ENCODE results near the gene FIBP.
A peak's percentile ranks its signal among the peaks of the same experiment; 100 is the strongest.

The FIBP gene

DNA sequence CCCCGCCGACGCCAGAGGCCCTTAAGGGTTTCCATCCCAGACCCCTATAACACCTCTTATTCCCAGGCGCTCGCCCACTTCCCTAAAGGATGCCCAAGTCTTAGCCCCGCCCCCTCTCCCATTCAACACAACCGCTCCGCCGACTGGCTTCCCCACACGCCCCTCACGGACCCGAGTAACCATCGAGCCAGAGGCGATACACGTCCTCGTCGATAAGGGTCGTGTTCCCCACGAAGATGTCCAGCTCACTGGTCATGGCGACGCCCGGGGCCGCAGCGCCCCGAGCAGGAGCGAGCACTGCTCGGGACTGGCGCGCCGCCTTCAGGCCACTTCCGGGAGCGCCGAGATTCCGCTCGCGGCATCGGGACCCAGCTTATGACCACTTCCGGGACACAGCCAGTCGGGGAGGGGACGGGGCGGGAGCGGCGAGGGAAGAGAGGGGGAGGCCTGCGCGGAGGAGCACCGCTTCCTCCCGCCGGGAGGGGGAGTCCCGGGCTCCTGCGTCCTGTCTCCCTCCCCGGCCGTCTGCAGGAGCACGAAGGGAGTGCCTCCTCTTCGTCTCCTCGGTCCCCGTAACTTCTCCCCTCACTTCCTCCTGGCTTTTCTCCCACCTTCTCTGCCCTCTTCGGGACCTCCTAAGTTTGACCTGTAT lies at the start of gene FIBP:
Gene FIBP, minus strand, starts transcription at position 309 of the 652 bp plus-strand sequence. Its CDS starts 53 bp downstream, at position 256.
- in situ Hi-C loops (cut with MboI; ENCODE audit: low pct_unique_long_range_greater_than_20kb, low sequenced_read_pairs): no loop called here
- peak; percentile 95 for DNase-seq

GRCh38 chr11:65937766-65938165 lies 49.5 kb upstream of the FIBP start:
- no peak for DNase-seq
- in situ Hi-C loops (cut with MboI; ENCODE audit: low pct_unique_long_range_greater_than_20kb, low sequenced_read_pairs): no loop called here

GRCh38 chr11:65934014-65934413 lies 45.7 kb upstream of the FIBP start:
- no peak for DNase-seq
- in situ Hi-C loops (cut with MboI; ENCODE audit: low pct_unique_long_range_greater_than_20kb, low sequenced_read_pairs): no loop called here

DNA sequence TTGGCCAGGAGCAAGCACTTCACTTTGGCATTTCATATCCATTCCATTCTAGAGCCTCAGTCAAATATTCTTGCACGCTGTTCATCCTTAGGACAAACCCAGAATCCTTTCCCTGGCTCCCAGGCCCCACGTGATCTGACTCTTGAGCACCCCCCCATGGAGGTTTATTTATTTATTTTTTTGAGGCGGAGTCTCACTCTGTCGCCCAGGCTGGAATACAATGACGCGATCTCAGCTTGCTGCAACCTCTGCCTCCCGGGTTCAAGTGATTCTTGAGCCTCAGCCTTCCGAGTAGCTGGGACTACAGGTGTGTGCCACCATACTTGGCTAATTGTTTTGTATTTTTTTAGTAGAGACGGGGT lies 44.3 kb upstream of the FIBP start:
- DNase-seq: peak; percentile 40
- in situ Hi-C loops (cut with MboI; ENCODE audit: low pct_unique_long_range_greater_than_20kb, low sequenced_read_pairs): no loop called here

DNA sequence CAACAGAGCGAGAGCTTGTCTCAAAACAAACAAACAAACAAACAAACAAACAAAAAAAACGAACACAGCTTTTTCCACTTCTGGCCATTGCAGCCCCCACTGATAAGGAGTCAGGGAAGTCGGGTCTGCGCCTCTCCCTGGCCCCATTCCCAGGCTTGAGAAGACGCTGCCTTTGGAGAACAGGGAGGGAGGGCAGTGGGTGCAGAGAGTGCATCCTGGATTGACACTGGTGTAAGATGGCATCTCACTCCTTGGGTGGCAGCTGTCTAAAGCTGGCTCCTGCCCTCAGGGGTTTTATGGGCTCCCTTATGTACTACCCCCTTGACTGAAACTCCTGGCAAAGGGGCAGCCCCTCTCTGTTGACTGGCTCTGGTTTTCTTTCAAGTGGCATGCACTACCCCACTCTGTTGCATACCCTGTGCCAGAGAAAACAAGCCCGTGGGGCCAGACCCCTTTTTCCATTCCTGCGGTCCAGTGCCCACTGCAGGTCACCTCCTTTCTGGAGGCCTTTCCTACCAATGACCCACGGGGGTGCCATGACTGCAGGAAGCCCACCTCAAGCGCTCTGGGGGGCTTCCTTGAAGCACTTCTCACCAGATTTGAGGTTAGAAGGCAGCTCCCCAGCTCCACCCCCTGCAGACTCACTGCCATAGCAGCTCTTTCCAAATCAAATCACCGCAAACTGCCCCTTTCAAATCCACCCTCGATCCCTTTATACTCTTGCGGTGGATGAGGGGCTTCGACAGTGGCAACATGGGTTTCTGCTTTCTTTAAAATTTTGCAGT lies 43.7 kb upstream of the FIBP start:
- no peak for DNase-seq
- in situ Hi-C loops (cut with MboI; ENCODE audit: low pct_unique_long_range_greater_than_20kb, low sequenced_read_pairs): no loop called here

DNA sequence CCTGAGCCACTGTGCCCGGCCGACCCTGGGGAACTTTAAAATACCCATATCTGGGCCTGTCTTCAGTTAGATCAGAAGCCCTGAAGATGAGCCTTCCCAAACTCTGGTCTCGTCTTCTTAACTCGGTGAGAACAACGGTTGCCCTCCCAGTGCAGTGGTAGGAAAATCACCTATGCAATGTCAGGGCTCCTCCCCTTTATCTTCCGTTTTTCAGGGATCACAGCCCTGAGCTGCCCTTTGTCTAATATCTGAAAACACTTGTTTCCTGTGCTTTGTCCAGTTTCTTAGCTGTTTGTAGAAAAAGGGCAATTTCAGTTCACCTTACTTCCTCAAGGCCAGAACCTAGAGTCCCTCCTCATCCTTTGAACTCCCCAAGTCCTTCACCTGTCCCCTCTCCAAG lies 40.4 kb upstream of the FIBP start:
- in situ Hi-C loops (cut with MboI; ENCODE audit: low pct_unique_long_range_greater_than_20kb, low sequenced_read_pairs): no loop called here
- DNase-seq: no peak

DNA sequence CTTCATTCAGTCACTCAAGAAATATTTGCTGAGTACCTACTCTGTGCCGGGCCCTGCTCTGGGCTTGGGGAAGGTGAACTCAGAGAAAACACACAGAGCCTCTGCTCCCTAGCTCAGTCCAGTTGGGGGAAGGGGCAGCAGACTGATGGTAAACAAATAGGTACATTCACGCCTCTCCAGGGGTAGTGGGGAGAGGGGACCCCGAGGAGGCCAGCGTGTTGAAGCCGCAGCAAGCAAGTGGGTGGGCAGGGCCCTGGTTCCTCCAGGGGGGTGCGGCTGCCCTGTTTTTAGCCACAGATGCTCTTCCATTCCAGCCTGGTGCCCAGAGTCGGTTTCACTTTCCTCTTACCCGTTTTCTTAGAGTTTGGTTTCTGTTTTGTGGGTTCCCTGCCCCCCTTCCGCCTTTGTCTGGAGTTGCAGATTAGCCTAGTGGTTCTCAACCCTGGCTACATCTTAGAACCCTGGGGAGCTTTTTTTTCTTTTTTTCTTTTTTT lies 39.7 kb upstream of the FIBP start:
- in situ Hi-C loops (cut with MboI; ENCODE audit: low pct_unique_long_range_greater_than_20kb, low sequenced_read_pairs): no loop called here
- DNase-seq: peak; percentile 78

GRCh38 chr11:65925397-65925796 lies 37.1 kb upstream of the FIBP start:
- no peak for DNase-seq
- in situ Hi-C loops (cut with MboI; ENCODE audit: low pct_unique_long_range_greater_than_20kb, low sequenced_read_pairs): no loop called here

GRCh38 chr11:65922565-65922964 lies 34.3 kb upstream of the FIBP start:
- DNase-seq: no peak
- in situ Hi-C loops (cut with MboI; ENCODE audit: low pct_unique_long_range_greater_than_20kb, low sequenced_read_pairs): no loop called here

GRCh38 chr11:65921876-65922275 lies 33.6 kb upstream of the FIBP start:
- in situ Hi-C loops (cut with MboI; ENCODE audit: low pct_unique_long_range_greater_than_20kb, low sequenced_read_pairs): no loop called here
- no peak for DNase-seq

- in situ Hi-C loops (cut with MboI; ENCODE audit: low pct_unique_long_range_greater_than_20kb, low sequenced_read_pairs): no loop called here
- no peak for DNase-seq
Measured at GRCh38 chr11:65921033-65921555, 32.8 kb upstream of the FIBP start.

- no peak for DNase-seq
- in situ Hi-C loops (cut with MboI; ENCODE audit: low pct_unique_long_range_greater_than_20kb, low sequenced_read_pairs): no loop called here
Measured at GRCh38 chr11:65920372-65920802, 32.1 kb upstream of the FIBP start.

- in situ Hi-C loops (cut with MboI; ENCODE audit: low pct_unique_long_range_greater_than_20kb, low sequenced_read_pairs): no loop called here
- DNase-seq: peak; percentile 32
Measured at GRCh38 chr11:65919573-65920371, 31.5 kb upstream of the FIBP start.

GRCh38 chr11:65919141-65919572 lies 30.9 kb upstream of the FIBP start, which contains the start of gene DRAP1:
TSS of gene DRAP1 (plus strand) at chr11:65919426. CDS start at chr11:65919502, 76 bp downstream.
- in situ Hi-C loops (cut with MboI; ENCODE audit: low pct_unique_long_range_greater_than_20kb, low sequenced_read_pairs): no loop called here

GRCh38 chr11:65918211-65919140 lies 30.2 kb upstream of the FIBP start, which contains the start of gene C11orf68:
TSS of gene C11orf68 (minus strand) at chr11:65919062. CDS start at chr11:65919031, 31 bp downstream.
- DNase-seq: peak; percentile 35
- in situ Hi-C loops (cut with MboI; ENCODE audit: low pct_unique_long_range_greater_than_20kb, low sequenced_read_pairs): no loop called here

More at GRCh38 chr11:65919141-65919572, 30.9 kb upstream of the FIBP start, which contains the start of gene DRAP1:
- peak; percentile 95 for DNase-seq

GRCh38 chr11:65917434-65918210 lies 29.4 kb upstream of the FIBP start:
- no peak for DNase-seq
- in situ Hi-C loops (cut with MboI; ENCODE audit: low pct_unique_long_range_greater_than_20kb, low sequenced_read_pairs): no loop called here

- in situ Hi-C loops (cut with MboI; ENCODE audit: low pct_unique_long_range_greater_than_20kb, low sequenced_read_pairs): no loop called here
- DNase-seq: no peak
Measured at GRCh38 chr11:65917077-65917433, 28.8 kb upstream of the FIBP start.

GRCh38 chr11:65916391-65916790 lies 28.1 kb upstream of the FIBP start:
- no peak for DNase-seq
- in situ Hi-C loops (cut with MboI; ENCODE audit: low pct_unique_long_range_greater_than_20kb, low sequenced_read_pairs): no loop called here

Measured in KBM-7 (cell line).